HL-60/S4 (cell line): Measurements from ENCODE around the gene C12orf56.
"Not testable (repeated sequence)": the region's sequence is repeated elsewhere in the genome, so short reads cannot be mapped to it uniquely, and the experiment has no call there.

Experiments
- in situ Hi-C: fragments of 300-500 bp; cut with MboI; formaldehyde crosslinking; loops from 2 replicates; pipeline ENCODE4 v1.14.3; 2022; ENCODE audit warnings: low sequenced_read_pairs

Gene C12orf56

GRCh38 chr12:64253356-64253755 is 137.2 kb downstream of the C12orf56 start:
- in situ Hi-C loops, result loop anchor here (10.0 to 25.0 kb wide), 2 partner anchors 419 to 591 kb away; partner anchors contain the start of gene DPY19L2

- in situ Hi-C loops, result loop anchor here (10.0 to 25.0 kb wide), 2 partner anchors 418 to 590 kb away; partner anchors contain the start of gene DPY19L2
Observed at GRCh38 chr12:64252681-64253080, 137.9 kb downstream of the C12orf56 start.

GRCh38 chr12:64243809-64244208 is 146.7 kb downstream of the C12orf56 start:
- in situ Hi-C loops, result no loop called here

- in situ Hi-C loops, result no loop called here
Observed at GRCh38 chr12:64240781-64241180, 149.8 kb downstream of the C12orf56 start.

- in situ Hi-C loops, result no loop called here
Observed at GRCh38 chr12:64237382-64237781, 153.2 kb downstream of the C12orf56 start.

- in situ Hi-C loops, result no loop called here
Observed at GRCh38 chr12:64236549-64236948, 154.0 kb downstream of the C12orf56 start.

- in situ Hi-C loops, result no loop called here
Observed at GRCh38 chr12:64232196-64232595, 158.4 kb downstream of the C12orf56 start.

GRCh38 chr12:64229796-64230195 is 160.8 kb downstream of the C12orf56 start:
- in situ Hi-C loops, result no loop called here

- in situ Hi-C loops, result no loop called here
Observed at GRCh38 chr12:64229240-64229639, 161.3 kb downstream of the C12orf56 start.

GRCh38 chr12:64225626-64226025 is 164.9 kb downstream of the C12orf56 start:
- in situ Hi-C loops, result no loop called here

- in situ Hi-C loops, result no loop called here
Observed at GRCh38 chr12:64222009-64222765, 168.4 kb downstream of the C12orf56 start, which contains the start of gene KICS2. TSS of gene KICS2 (minus strand) at chr12:64222296. CDS start at chr12:64222237, 59 bp downstream.

GRCh38 chr12:64221651-64222008 is 168.9 kb downstream of the C12orf56 start:
- in situ Hi-C loops, result no loop called here

- in situ Hi-C loops, result no loop called here
Observed at GRCh38 chr12:64220046-64220445, 170.5 kb downstream of the C12orf56 start.

- in situ Hi-C loops, result no loop called here
Observed at GRCh38 chr12:64219145-64219544, 171.4 kb downstream of the C12orf56 start.

- in situ Hi-C loops, result no loop called here
Observed at GRCh38 chr12:64218597-64218996, 172.0 kb downstream of the C12orf56 start.

- in situ Hi-C loops, result not testable (repeated sequence)
Observed at GRCh38 chr12:64217643-64218042, 172.9 kb downstream of the C12orf56 start.

- in situ Hi-C loops, result no loop called here
Observed at GRCh38 chr12:64216239-64216638, 174.3 kb downstream of the C12orf56 start.
